ENCODE data around the gene RPS27A.

The RPS27A gene

DNA sequence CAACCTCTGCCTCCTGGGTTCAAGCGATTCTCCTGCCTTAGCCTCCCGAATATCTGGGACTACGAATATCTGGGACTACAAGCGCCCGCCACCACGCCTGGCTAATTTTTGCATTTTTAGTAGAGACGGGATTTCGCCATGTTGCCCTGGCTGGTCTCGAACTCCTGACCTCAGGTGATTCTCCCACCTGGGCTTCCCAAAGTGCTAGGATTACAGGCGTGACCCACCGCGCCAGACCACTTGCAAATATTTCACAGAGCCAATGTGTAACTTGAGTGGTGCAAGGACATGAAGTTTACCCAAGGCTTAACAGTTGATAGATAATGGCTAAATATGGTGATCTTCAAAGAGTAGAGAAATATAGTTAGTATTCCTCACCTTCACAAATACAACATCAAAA lies 50.6 kb downstream of the RPS27A start:
- no peak for TF ChIP-seq GABPA (IDR thresholded peaks at IDR 0.05; ENCODE audit: low read depth)
- no peak for TF ChIP-seq POLR2AphosphoS5 (IDR thresholded peaks at IDR 0.05; ENCODE audit: low read depth)
- TF ChIP-seq CTCF (IDR thresholded peaks at IDR 0.05; ENCODE audit: insufficient read depth, low read length), result no peak
- no peak for TF ChIP-seq SPI1 (IDR thresholded peaks at IDR 0.05; ENCODE audit: borderline replicate concordance, low read depth)
- TF ChIP-seq REST (IDR thresholded peaks at IDR 0.05; ENCODE audit: insufficient replicate concordance, low read depth), result no peak
- H3K27me3 ChIP-seq (ENCODE audit: insufficient read depth, poor library complexity, severe bottlenecking), result no peaks in the 10 kb centered on the region
- H3K4me3 ChIP-seq (replicated peaks; ENCODE audit: insufficient read depth, low read length), result no peak overlapping the region
- H3K27ac ChIP-seq (replicated peaks), result peak overlapping the region; percentile 90
- DNase-seq (ENCODE audit: low read depth in 1 of 2, low spot score in 1 of 2), result no peak
